ENCODE measurements around the gene SCIMP. TPM values are rescaled to one million over a fixed set of nuclear protein-coding genes. Genes with fewer than 3 reads are reported as not detected.
"Not testable (repeated sequence)": the region's sequence is repeated elsewhere in the genome, so short reads cannot be mapped to it uniquely, and the experiment has no call there.

Gene SCIMP
- total RNA-seq, 1 experiment from 2014 or later = not detected

GRCh38 chr17:5175027-5175426 is 59.6 kb downstream of the SCIMP start:
- RAD21 ChIA-PET (ENCODE audit: low non-redundant PET in 1 of 2, low total read pairs in 2 of 2, uncharacterized antibody in 2 of 2, unreplicated experiment in 2 of 2); DNase-seq (ENCODE audit: low read depth, low spot score); H3K4me2 ChIP-seq (ENCODE audit: low read length); ATAC-seq; H3K9me2 ChIP-seq (ENCODE audit: insufficient read depth); H3K36me3 ChIP-seq (ENCODE audit: control insufficient read depth in 1 of 2, insufficient read depth in 2 of 2, low read length in 2 of 2); H3K4me1 ChIP-seq (ENCODE audit: control insufficient read depth in 1 of 2, insufficient read depth in 2 of 2, low read length in 2 of 2); POLR2A ChIA-PET; H3K27ac ChIP-seq (ENCODE audit: low read depth, low read length); H3K9ac ChIP-seq (ENCODE audit: low read length); H3K4me3 ChIP-seq (replicated peaks in 1 of 2; ENCODE audit: low read depth in 1 of 2, low read length in 2 of 2); H3K79me2 ChIP-seq (ENCODE audit: insufficient read depth, low read length); H3K27me3 ChIP-seq (ENCODE audit: insufficient read depth, low read length); H2AFZ ChIP-seq (ENCODE audit: low read depth, low read length, poor library complexity, severe bottlenecking); BruUV-seq (replicated peaks); H4K20me1 ChIP-seq (ENCODE audit: insufficient read depth); CTCF ChIA-PET: not testable (repeated sequence)
- H3K9me3 ChIP-seq (ENCODE audit: control insufficient read depth in 1 of 2, insufficient read depth in 1 of 2, low read depth in 1 of 2, low read length in 2 of 2) = peaks cover 7 to 12% of the 10 kb centered on the region in 2 experiments; a peak in 3 of 4 replicates
- intact Hi-C loops (cut with micrococcal nuclease) = loop anchor here (10.0 kb wide), 1 partner anchor 80 kb away; no protein-coding TSS in a partner anchor

- H3K9me3 ChIP-seq (ENCODE audit: control insufficient read depth in 1 of 2, insufficient read depth in 1 of 2, low read depth in 1 of 2, low read length in 2 of 2); BruUV-seq (replicated peaks); H2AFZ ChIP-seq (ENCODE audit: low read depth, low read length, poor library complexity, severe bottlenecking); H3K9ac ChIP-seq (ENCODE audit: low read length); ATAC-seq; H3K4me3 ChIP-seq (replicated peaks in 1 of 2; ENCODE audit: low read depth in 1 of 2, low read length in 2 of 2); POLR2A ChIA-PET; intact Hi-C loops (cut with micrococcal nuclease); H3K79me2 ChIP-seq (ENCODE audit: insufficient read depth, low read length); H3K9me2 ChIP-seq (ENCODE audit: insufficient read depth); H4K20me1 ChIP-seq (ENCODE audit: insufficient read depth); CTCF ChIA-PET; H3K4me2 ChIP-seq (ENCODE audit: low read length); H3K27me3 ChIP-seq (ENCODE audit: insufficient read depth, low read length); RAD21 ChIA-PET (ENCODE audit: low non-redundant PET in 1 of 2, low total read pairs in 2 of 2, uncharacterized antibody in 2 of 2, unreplicated experiment in 2 of 2); H3K4me1 ChIP-seq (ENCODE audit: control insufficient read depth in 1 of 2, insufficient read depth in 2 of 2, low read length in 2 of 2); H3K36me3 ChIP-seq (ENCODE audit: control insufficient read depth in 1 of 2, insufficient read depth in 2 of 2, low read length in 2 of 2); DNase-seq (ENCODE audit: low read depth, low spot score); H3K27ac ChIP-seq (ENCODE audit: low read depth, low read length): not testable (repeated sequence)
Observed at GRCh38 chr17:5165791-5166564, 68.7 kb downstream of the SCIMP start.

- H3K79me2 ChIP-seq (ENCODE audit: insufficient read depth, low read length) = no peaks in the 10 kb centered on the region
- H3K9ac ChIP-seq (ENCODE audit: low read length) = no peak overlapping the region
- intact Hi-C loops (cut with micrococcal nuclease) = no loop called here
- no peak overlapping the region for H3K4me3 ChIP-seq (replicated peaks in 1 of 2; ENCODE audit: low read depth in 1 of 2, low read length in 2 of 2)
- H3K36me3 ChIP-seq (ENCODE audit: control insufficient read depth in 1 of 2, insufficient read depth in 2 of 2, low read length in 2 of 2) = no peaks in the 10 kb centered on the region
- no peak overlapping the region for H3K27ac ChIP-seq (ENCODE audit: low read depth, low read length)
- H3K4me2 ChIP-seq (ENCODE audit: low read length) = no peak overlapping the region
- no peak for ATAC-seq
- no peaks in the 10 kb centered on the region for H3K9me2 ChIP-seq (ENCODE audit: insufficient read depth)
- DNase-seq (ENCODE audit: low read depth, low spot score) = no peak
- ChIA-PET POLR2A (no interaction called here), RAD21 (ENCODE audit: low non-redundant PET in 1 of 2, low total read pairs in 2 of 2, uncharacterized antibody in 2 of 2, unreplicated experiment in 2 of 2) (no interaction called here), CTCF (no interaction called here)
- no peaks in the 10 kb centered on the region for H4K20me1 ChIP-seq (ENCODE audit: insufficient read depth)
- H3K4me1 ChIP-seq (ENCODE audit: control insufficient read depth in 1 of 2, insufficient read depth in 2 of 2, low read length in 2 of 2) = no peaks in the 10 kb centered on the region
- H2AFZ ChIP-seq (ENCODE audit: low read depth, low read length, poor library complexity, severe bottlenecking) = no peak overlapping the region
- H3K27me3 ChIP-seq (ENCODE audit: insufficient read depth, low read length) = no peaks in the 10 kb centered on the region
- no peaks in the 10 kb centered on the region for H3K9me3 ChIP-seq (ENCODE audit: control insufficient read depth in 1 of 2, insufficient read depth in 1 of 2, low read depth in 1 of 2, low read length in 2 of 2)
- BruUV-seq (replicated peaks) = no TSS peak
- TF ChIP-seq ZNF274 (IDR thresholded peaks at IDR 0.05; ENCODE audit: low read depth, low read length) = no peak
- TF ChIP-seq REST (IDR thresholded peaks at IDR 0.05; ENCODE audit: low read depth) = no peak
- no peak for TF ChIP-seq ATF3 (IDR thresholded peaks at IDR 0.05)
- TF ChIP-seq SIN3A (IDR thresholded peaks at IDR 0.05; ENCODE audit: low read depth) = no peak
- TF ChIP-seq FOSL1 (IDR thresholded peaks at IDR 0.05; ENCODE audit: low read depth) = no peak
- TF ChIP-seq JUND (IDR thresholded peaks at IDR 0.05) = no peak
- TF ChIP-seq POLR2A (IDR thresholded peaks at IDR 0.05; ENCODE audit: borderline replicate concordance, extremely low read depth, insufficient read depth, insufficient read length) = no peak
- no peak for TF ChIP-seq EGR1 (IDR thresholded peaks at IDR 0.05; ENCODE audit: low read depth)
- no peak for TF ChIP-seq CBX3 (IDR thresholded peaks at IDR 0.05; ENCODE audit: low read depth)
- TF ChIP-seq CEBPB (IDR thresholded peaks at IDR 0.05; ENCODE audit: low read depth) = no peak
- no peak for TF ChIP-seq ZFX (IDR thresholded peaks at IDR 0.05)
- TF ChIP-seq MAX (IDR thresholded peaks at IDR 0.05) = no peak
Observed at GRCh38 chr17:5164436-5164835, 70.2 kb downstream of the SCIMP start.

Data from HCT116 (cell line).